ENCODE measurements around the gene CAPS.
A peak's percentile ranks its signal among the peaks of the same experiment; 100 is the strongest.

- TF ChIP-seq, protein P1, sequence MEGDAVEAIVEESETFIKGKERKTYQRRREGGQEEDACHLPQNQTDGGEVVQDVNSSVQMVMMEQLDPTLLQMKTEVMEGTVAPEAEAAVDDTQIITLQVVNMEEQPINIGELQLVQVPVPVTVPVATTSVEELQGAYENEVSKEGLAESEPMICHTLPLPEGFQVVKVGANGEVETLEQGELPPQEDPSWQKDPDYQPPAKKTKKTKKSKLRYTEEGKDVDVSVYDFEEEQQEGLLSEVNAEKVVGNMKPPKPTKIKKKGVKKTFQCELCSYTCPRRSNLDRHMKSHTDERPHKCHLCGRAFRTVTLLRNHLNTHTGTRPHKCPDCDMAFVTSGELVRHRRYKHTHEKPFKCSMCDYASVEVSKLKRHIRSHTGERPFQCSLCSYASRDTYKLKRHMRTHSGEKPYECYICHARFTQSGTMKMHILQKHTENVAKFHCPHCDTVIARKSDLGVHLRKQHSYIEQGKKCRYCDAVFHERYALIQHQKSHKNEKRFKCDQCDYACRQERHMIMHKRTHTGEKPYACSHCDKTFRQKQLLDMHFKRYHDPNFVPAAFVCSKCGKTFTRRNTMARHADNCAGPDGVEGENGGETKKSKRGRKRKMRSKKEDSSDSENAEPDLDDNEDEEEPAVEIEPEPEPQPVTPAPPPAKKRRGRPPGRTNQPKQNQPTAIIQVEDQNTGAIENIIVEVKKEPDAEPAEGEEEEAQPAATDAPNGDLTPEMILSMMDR (conservative IDR thresholded peaks at IDR 0.05; ENCODE audit: low read depth, low read length), result 0 out of 2 replicates have a peak, but pooled peaks have one; percentile 16
- TF ChIP-seq EZH2 (IDR thresholded peaks at IDR 0.05; ENCODE audit: borderline replicate concordance, low read depth, low read length, poor library complexity, severe bottlenecking), result no peak
Observed at GRCh38 chr19:5961969-5962945, 48.2 kb downstream of the CAPS start.
